Thyroid gland (tissue), 4 donors: ENCODE measurements around the gene CHRND. TPM values are rescaled to one million over a fixed set of nuclear protein-coding genes. Genes with fewer than 3 reads are reported as not detected.

ENCODE experiments used
- DNase-seq, 2 donors: peaks; one replicate each; pipeline ENCODE4 v3.0.0-alpha.2; 2019
- H3K27ac ChIP-seq, 3 donors: fragments of 200-600 bp; sonication (generic); 1 replicate in 2 of 3; 2 replicates in 1 of 3; pipeline ENCODE4 v1.5.1; 2016 to 2019; ENCODE audit warnings: mild to moderate bottlenecking in 1 of 3, moderate library complexity in 1 of 3
- H3K27me3 ChIP-seq: fragments of 200-600 bp; sonication (generic); one replicate; pipeline ENCODE4 v1.5.1; 2019
- H3K36me3 ChIP-seq, 2 donors: fragments of 200-600 bp; sonication (generic); one replicate each; pipeline ENCODE4 v1.5.1; 2016 to 2019
- H3K4me1 ChIP-seq, 2 donors: fragments of 200-600 bp; sonication (generic); one replicate each; pipeline ENCODE4 v1.5.1; 2017 to 2019
- H3K4me3 ChIP-seq, 3 donors: fragments of 200-600 bp; sonication (generic); replicated peaks in 1 of 3; 1 replicate in 2 of 3; 2 replicates in 1 of 3; pipeline ENCODE4 v1.5.1; 2016; ENCODE audit warnings: mild to moderate bottlenecking in 1 of 3
- H3K9me3 ChIP-seq: fragments of 200-600 bp; sonication (generic); one replicate; pipeline ENCODE4 v1.5.1; 2017
- CTCF ChIP-seq, 6 experiments: fragments of 200-600 bp in 3 of 6; fragments of 450-650 bp in 3 of 6; sonication (generic) in 3 of 6; IDR thresholded peaks; one replicate each; pipeline ENCODE4 v1.5.1; 2016 to 2019; ENCODE audit warnings: antibody characterized with exemption in 6 of 6, mild to moderate bottlenecking in 2 of 6, inconsistent platforms in 1 of 6, moderate library complexity in 1 of 6
- POLR2A ChIP-seq, 2 donors: fragments of 450-650 bp; IDR thresholded peaks; one replicate each; pipeline ENCODE4 v1.6.1; 2017; ENCODE audit warnings: antibody characterized with exemption in 2 of 2, mild to moderate bottlenecking in 2 of 2, moderate library complexity in 1 of 2
- WGBS, 2 donors: methylation state at CpG; one replicate each; pipeline ENCODE4 v1.1.5; 2017; 5-methylcytosine and 5-hydroxymethylcytosine counted together
- intact Hi-C: fragments of 100-400 bp; cut with DNase I; formaldehyde crosslinking; loops from one replicate; pipeline ENCODE4 v1.15.1; 2023
- total RNA-seq, 4 donors: library from RNA; depleted of rRNA; stranded (reverse); fragments of >200 nt; gene quantifications; one replicate each; pipeline ENCODE4 v1.2.3, GENCODE V29; 2016

The CHRND gene
- total RNA-seq, 4 donors from 2014 or later: not detected

- no peak for TF ChIP-seq POLR2A (IDR thresholded peaks at IDR 0.05)
- no peak for TF ChIP-seq CTCF (IDR thresholded peaks at IDR 0.05)
- Histone ChIP-seq H3K36me3 (peaks cover 31 to 36% of the 10 kb centered on the region in 2 donors), H3K4me3 (no peak overlapping the region), H3K27ac (peak overlapping the region in 1 of 3 donors; percentile 6), H3K27me3 (no peaks in the 10 kb centered on the region), H3K4me1 (peaks cover 12 to 39% of the 10 kb centered on the region in 2 donors), H3K9me3 (no peaks in the 10 kb centered on the region)
- intact Hi-C loops: no loop called here
- peak; percentile 56 to 65 for DNase-seq
- 68 to 72% methylated on average over 7 of the region's 7 CpGs for WGBS, 2 donors
Measured at GRCh38 chr2:232571026-232571474, 45.1 kb downstream of the CHRND start.

- Histone ChIP-seq H3K9me3 (no peaks in the 10 kb centered on the region), H3K27ac (peak overlapping the region; percentile 35 to 63 (median 53)), H3K27me3 (no peaks in the 10 kb centered on the region), H3K4me1 (peaks cover 12 to 32% of the 10 kb centered on the region in 2 donors), H3K4me3 (no peak overlapping the region), H3K36me3 (peaks cover 15 to 17% of the 10 kb centered on the region in 2 donors)
- no peak for TF ChIP-seq CTCF (IDR thresholded peaks at IDR 0.05)
- TF ChIP-seq POLR2A (IDR thresholded peaks at IDR 0.05): no peak
- DNase-seq: no peak
- intact Hi-C loops: no loop called here
Measured at GRCh38 chr2:232573042-232573441, 47.1 kb downstream of the CHRND start.

GRCh38 chr2:232573771-232574435 is 47.9 kb downstream of the CHRND start:
- WGBS, 2 donors: 27 to 34% methylated on average over 7 to 8 of the region's 8 CpGs
- no peaks in the 10 kb centered on the region for H3K27me3 ChIP-seq
- peak; percentile 73 to 77 for DNase-seq
- H3K4me3 ChIP-seq: no peak overlapping the region
- peak overlapping the region; percentile 35 to 63 (median 53) for H3K27ac ChIP-seq
- H3K9me3 ChIP-seq: no peaks in the 10 kb centered on the region
- H3K36me3 ChIP-seq: peaks cover 9 to 12% of the 10 kb centered on the region in 2 donors
- peak in 1 of 2 donors; percentile 22 for TF ChIP-seq POLR2A (IDR thresholded peaks at IDR 0.05)
- no peak for TF ChIP-seq CTCF (IDR thresholded peaks at IDR 0.05)
- peaks cover 12 to 28% of the 10 kb centered on the region in 2 donors for H3K4me1 ChIP-seq
- intact Hi-C loops: no loop called here

- TF ChIP-seq POLR2A (IDR thresholded peaks at IDR 0.05) (no peak), CTCF (IDR thresholded peaks at IDR 0.05) (no peak)
- 90 to 92% methylated on average over 5 of the region's 5 CpGs for WGBS, 2 donors
- H3K4me1 ChIP-seq: peaks cover 12 to 28% of the 10 kb centered on the region in 2 donors
- no peaks in the 10 kb centered on the region for H3K27me3 ChIP-seq
- peak overlapping the region in 1 of 3 donors; percentile 63 for H3K27ac ChIP-seq
- no peaks in the 10 kb centered on the region for H3K9me3 ChIP-seq
- peaks cover 0 to 3% of the 10 kb centered on the region in 2 donors for H3K36me3 ChIP-seq
- intact Hi-C loops: no loop called here
- DNase-seq: no peak
- no peak overlapping the region for H3K4me3 ChIP-seq
Measured at GRCh38 chr2:232574674-232575403, 48.9 kb downstream of the CHRND start.

GRCh38 chr2:232575404-232575746 is 49.4 kb downstream of the CHRND start:
- intact Hi-C loops: no loop called here
- no peak for DNase-seq
- no peaks in the 10 kb centered on the region for H3K27me3 ChIP-seq
- H3K27ac ChIP-seq: no peak overlapping the region
- TF ChIP-seq POLR2A (IDR thresholded peaks at IDR 0.05): no peak
- no peak for TF ChIP-seq CTCF (IDR thresholded peaks at IDR 0.05)
- H3K36me3 ChIP-seq: no peaks in the 10 kb centered on the region
- no peak overlapping the region for H3K4me3 ChIP-seq
- WGBS, 2 donors: 100% methylated on average over 1 of the region's 1 CpG
- no peaks in the 10 kb centered on the region for H3K9me3 ChIP-seq
- peaks cover 12 to 26% of the 10 kb centered on the region in 2 donors for H3K4me1 ChIP-seq
